Skin epidermis (tissue), 12 donors: ENCODE results near the gene KCNAB3.

ENCODE experiments used
- H3K27ac ChIP-seq, 21 experiments: fragments of 200-600 bp; sonication (generic) in 11 of 21; one replicate each; pipeline ENCODE4 v1.5.0; 2020; ENCODE audit warnings: mild to moderate bottlenecking in 3 of 21, inconsistent platforms in 2 of 21, moderate library complexity in 2 of 21
- H3K4me3 ChIP-seq, 7 experiments: fragments of 200-600 bp; sonication (generic) in 2 of 7; one replicate each; pipeline ENCODE4 v1.5.0; 2020; ENCODE audit warnings: inconsistent platforms in 2 of 7, mild to moderate bottlenecking in 2 of 7, moderate library complexity in 1 of 7

Gene KCNAB3

GRCh38 chr17:7883781-7884386 is 45.8 kb downstream of the KCNAB3 start:
- peak overlapping the region; percentile 32 to 88 (median 68) for H3K4me3 ChIP-seq
- H3K27ac ChIP-seq: peak overlapping the region in 19 of 21 experiments; percentile 75 to 98 (median 92)

- Histone ChIP-seq H3K27ac (peak overlapping the region in 12 of 21 experiments; percentile 20 to 98 (median 88)), H3K4me3 (no peak overlapping the region)
Observed at GRCh38 chr17:7882629-7883028, 47.0 kb downstream of the KCNAB3 start.

- Histone ChIP-seq H3K27ac (peak overlapping the region in 9 of 21 experiments; percentile 2 to 96 (median 35)), H3K4me3 (no peak overlapping the region)
Observed at GRCh38 chr17:7882068-7882467, 47.6 kb downstream of the KCNAB3 start.

- Histone ChIP-seq H3K27ac (peak overlapping the region in 8 of 21 experiments; percentile 24 to 96 (median 36)), H3K4me3 (no peak overlapping the region)
Observed at GRCh38 chr17:7881276-7882054, 48.2 kb downstream of the KCNAB3 start.

- Histone ChIP-seq H3K4me3 (no peak overlapping the region), H3K27ac (no peak overlapping the region)
Observed at GRCh38 chr17:7880076-7880868, 49.4 kb downstream of the KCNAB3 start.

- no peak overlapping the region for H3K4me3 ChIP-seq
- H3K27ac ChIP-seq: no peak overlapping the region
Observed at GRCh38 chr17:7878234-7878633, 51.4 kb downstream of the KCNAB3 start.

GRCh38 chr17:7875804-7876370 is 53.8 kb downstream of the KCNAB3 start:
- no peak overlapping the region for H3K27ac ChIP-seq
- H3K4me3 ChIP-seq: no peak overlapping the region

GRCh38 chr17:7873051-7873450 is 56.6 kb downstream of the KCNAB3 start:
- Histone ChIP-seq H3K27ac (no peak overlapping the region), H3K4me3 (no peak overlapping the region)
